OCI-LY3 (cell line): ENCODE measurements around the gene LEMD2.

ENCODE experiments used
- H2AFZ ChIP-seq: fragments of 200-600, 300-600 bp; shearing (Covaris generic); 2 replicates; pipeline ENCODE4 v1.6.0; 2014; ENCODE audit warnings: antibody characterized with exemption, low read depth, low read length
- H3K27ac ChIP-seq: fragments of 200-600, 300-600 bp; sonication (generic); 2 replicates; pipeline ENCODE4 v1.5.1; 2014; ENCODE audit warnings: mild to moderate bottlenecking, low read length, moderate library complexity, mixed read lengths
- H3K27me3 ChIP-seq: fragments of 200-600, 300-600 bp; sonication (generic); 2 replicates; pipeline ENCODE4 v1.6.1; 2014; ENCODE audit warnings: low read depth, low read length, mixed read lengths
- H3K36me3 ChIP-seq: fragments of 200-600, 300-600 bp; sonication (generic); replicated peaks from 2 replicates; pipeline ENCODE3; 2014; ENCODE audit warnings: low read depth, low read length, mixed read lengths
- H3K4me1 ChIP-seq: fragments of 300-600, 200-600 bp; sonication (generic); 2 replicates; pipeline ENCODE4 v1.6.1; 2014; ENCODE audit warnings: low read length, mixed read lengths
- H3K4me2 ChIP-seq: fragments of 200-600, 300-600 bp; sonication (generic); 2 replicates; pipeline ENCODE4 v1.6.1; 2014; ENCODE audit warnings: low read length, mixed read lengths
- H3K4me3 ChIP-seq: fragments of 300-600, 200-600 bp; sonication (generic); 2 replicates; pipeline ENCODE4 v1.5.1; 2014; ENCODE audit warnings: antibody characterized with exemption, mild to moderate bottlenecking, low read length, moderate library complexity
- H3K79me2 ChIP-seq: fragments of 300-600, 200-600 bp; shearing (Covaris generic); 2 replicates; pipeline ENCODE4 v1.6.1; 2014; ENCODE audit warnings: mild to moderate bottlenecking, low read length, mixed read lengths
- H3K9ac ChIP-seq: fragments of 300-600, 200-600 bp; shearing (Covaris generic); 2 replicates; pipeline ENCODE4 v1.6.0; 2014; ENCODE audit warnings: mild to moderate bottlenecking, low read length, moderate library complexity
- H3K9me3 ChIP-seq: fragments of 200-600, 300-600 bp; shearing (Covaris generic); 2 replicates; pipeline ENCODE4 v1.6.1; 2014; ENCODE audit warnings: low read length, mixed read lengths; ENCODE audit not compliant: insufficient read depth
- H4K20me1 ChIP-seq: fragments of 200-600, 300-600 bp; sonication (generic); 2 replicates; pipeline ENCODE4 v1.6.1; 2016; ENCODE audit warnings: low read length, mixed read lengths; ENCODE audit not compliant: insufficient read depth
- CTCF ChIP-seq: fragments of 200-600, 300-600 bp; sonication (generic); IDR thresholded peaks from 2 replicates; pipeline ENCODE4 v1.5.1; 2014; ENCODE audit warnings: antibody characterized with exemption, low read length, low read depth
- EZH2phosphoT487 ChIP-seq: fragments of 200-600 bp; shearing (Covaris generic); IDR thresholded peaks from 2 replicates; pipeline ENCODE4 v1.6.1; 2018; ENCODE audit warnings: antibody characterized with exemption, mixed run types, low read depth

LEMD2 gene

GRCh38 chr6:33731035-33731434 is 57.9 kb downstream of the LEMD2 start:
- Histone ChIP-seq H3K79me2 (no peaks in the 10 kb centered on the region), H3K9me3 (no peaks in the 10 kb centered on the region), H4K20me1 (no peaks in the 10 kb centered on the region), H3K27ac (no peak overlapping the region), H3K27me3 (no peaks in the 10 kb centered on the region), H3K4me3 (no peak overlapping the region), H3K4me2 (no peak overlapping the region), H3K4me1 (no peaks in the 10 kb centered on the region), H3K9ac (no peak overlapping the region), H2AFZ (no peak overlapping the region), H3K36me3 (no peaks in the 10 kb centered on the region)
- no peak for TF ChIP-seq EZH2phosphoT487
- TF ChIP-seq CTCF, result no peak

GRCh38 chr6:33730611-33731010 is 58.3 kb downstream of the LEMD2 start:
- Histone ChIP-seq H3K36me3 (no peaks in the 10 kb centered on the region), H3K4me1 (no peaks in the 10 kb centered on the region), H2AFZ (no peak overlapping the region), H3K9ac (no peak overlapping the region), H3K9me3 (no peaks in the 10 kb centered on the region), H3K27ac (no peak overlapping the region), H3K79me2 (no peaks in the 10 kb centered on the region), H4K20me1 (no peaks in the 10 kb centered on the region), H3K4me2 (no peak overlapping the region), H3K4me3 (no peak overlapping the region), H3K27me3 (no peaks in the 10 kb centered on the region)
- TF ChIP-seq CTCF, result no peak
- TF ChIP-seq EZH2phosphoT487, result no peak

GRCh38 chr6:33729059-33729458 is 59.9 kb downstream of the LEMD2 start:
- Histone ChIP-seq H3K9me3 (no peaks in the 10 kb centered on the region), H3K27me3 (peaks cover 7% of the 10 kb centered on the region), H3K4me2 (no peak overlapping the region), H3K4me3 (no peak overlapping the region), H3K27ac (no peak overlapping the region), H3K9ac (no peak overlapping the region), H2AFZ (no peak overlapping the region), H3K79me2 (no peaks in the 10 kb centered on the region), H3K36me3 (no peaks in the 10 kb centered on the region), H4K20me1 (no peaks in the 10 kb centered on the region), H3K4me1 (no peaks in the 10 kb centered on the region)
- TF ChIP-seq CTCF, result no peak
- no peak for TF ChIP-seq EZH2phosphoT487

GRCh38 chr6:33728438-33728837 is 60.5 kb downstream of the LEMD2 start:
- no peaks in the 10 kb centered on the region for H3K79me2 ChIP-seq
- H4K20me1 ChIP-seq, result no peaks in the 10 kb centered on the region
- no peaks in the 10 kb centered on the region for H3K36me3 ChIP-seq
- no peak overlapping the region for H2AFZ ChIP-seq
- no peak overlapping the region for H3K4me2 ChIP-seq
- no peak overlapping the region for H3K4me3 ChIP-seq
- H3K27me3 ChIP-seq, result peaks cover 13% of the 10 kb centered on the region
- no peak for TF ChIP-seq CTCF
- TF ChIP-seq EZH2phosphoT487, result no peak
- H3K9me3 ChIP-seq, result no peaks in the 10 kb centered on the region
- H3K9ac ChIP-seq, result no peak overlapping the region
- H3K27ac ChIP-seq, result no peak overlapping the region
- H3K4me1 ChIP-seq, result no peaks in the 10 kb centered on the region
